ENCODE results near the gene CLSTN1.

DNA sequence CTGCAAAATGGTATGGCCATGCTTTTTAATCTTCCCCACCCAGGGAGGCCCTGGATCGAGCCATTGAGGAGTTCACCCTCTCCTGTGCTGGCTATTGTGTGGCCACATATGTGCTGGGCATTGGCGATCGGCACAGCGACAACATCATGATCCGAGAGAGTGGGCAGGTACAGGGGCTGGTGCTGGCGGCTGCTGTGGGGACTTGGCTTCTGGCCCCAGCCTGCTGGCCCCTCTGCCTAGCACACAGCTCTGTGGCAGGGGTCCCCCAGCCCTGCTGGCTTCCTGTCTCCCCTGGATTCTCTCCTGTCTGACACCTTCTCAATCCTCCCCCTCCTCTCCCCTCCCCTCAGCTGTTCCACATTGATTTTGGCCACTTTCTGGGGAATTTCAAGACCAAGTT is 99.8 kb downstream of the CLSTN1 start:
- TF ChIP-seq JUND (IDR thresholded peaks at IDR 0.05): no peak
- TF ChIP-seq CTCF (IDR thresholded peaks at IDR 0.05; ENCODE audit: low read depth, low read length, missing input control): no peak
- no peak for TF ChIP-seq REST (IDR thresholded peaks at IDR 0.05)
- TF ChIP-seq EGR1 (IDR thresholded peaks at IDR 0.05; ENCODE audit: low read depth in 2 of 2): no peak
- no peak for TF ChIP-seq RAD21 (IDR thresholded peaks at IDR 0.05)
- TF ChIP-seq ZBTB33 (IDR thresholded peaks at IDR 0.05): no peak
- no peak for TF ChIP-seq RXRA (IDR thresholded peaks at IDR 0.05)
- TF ChIP-seq YY1 (IDR thresholded peaks at IDR 0.05): no peak

Measured in liver (tissue), 3 donors.